CD4-positive, alpha-beta T cell treated with Interleukin-10 for 1 hour (primary cell): ENCODE measurements around the gene TMEM131.

ENCODE experiments used
- DNase-seq: peaks from one replicate; pipeline ENCODE4 v3.0.0-alpha.2; 2020

Gene TMEM131

DNA sequence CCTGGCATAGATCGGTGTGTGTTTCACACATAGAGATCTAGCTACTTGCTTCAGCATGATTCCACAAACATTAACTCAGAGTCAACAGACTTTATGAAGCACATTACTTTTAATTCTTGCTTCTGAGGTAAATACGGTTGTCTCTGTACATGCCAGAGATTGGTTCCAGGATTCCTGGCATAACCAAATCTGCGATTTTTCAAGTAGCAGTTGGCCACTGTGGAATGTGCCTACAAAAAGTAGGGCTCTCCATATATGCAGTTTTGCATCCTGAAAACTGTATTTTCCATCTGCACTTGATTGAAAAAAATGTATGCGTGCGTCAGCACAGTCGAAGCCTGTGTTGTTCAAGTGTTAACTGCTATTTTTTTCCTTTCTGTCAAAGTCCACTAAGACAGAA, 197.3 kb downstream of the TMEM131 start:
- DNase-seq: no peak

DNA sequence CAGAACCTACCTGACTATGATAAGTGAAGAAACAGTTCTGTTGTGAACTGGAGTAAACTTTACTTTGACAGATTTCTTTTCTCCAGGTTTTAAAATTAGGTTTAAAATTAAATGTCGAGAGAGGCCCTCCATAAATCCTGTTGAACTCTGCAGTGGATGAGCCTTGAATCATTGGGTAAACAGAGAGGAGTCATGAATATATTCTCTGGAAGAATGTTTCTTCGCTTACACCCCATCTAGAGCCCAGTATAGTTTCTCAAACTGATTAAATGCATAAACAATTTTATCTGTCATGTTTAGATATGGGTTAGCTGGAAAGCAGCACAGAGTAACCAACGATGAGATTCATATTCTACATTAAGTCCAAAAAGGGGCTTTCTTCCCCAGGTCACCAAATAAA, 198.4 kb downstream of the TMEM131 start:
- DNase-seq: no peak

DNA sequence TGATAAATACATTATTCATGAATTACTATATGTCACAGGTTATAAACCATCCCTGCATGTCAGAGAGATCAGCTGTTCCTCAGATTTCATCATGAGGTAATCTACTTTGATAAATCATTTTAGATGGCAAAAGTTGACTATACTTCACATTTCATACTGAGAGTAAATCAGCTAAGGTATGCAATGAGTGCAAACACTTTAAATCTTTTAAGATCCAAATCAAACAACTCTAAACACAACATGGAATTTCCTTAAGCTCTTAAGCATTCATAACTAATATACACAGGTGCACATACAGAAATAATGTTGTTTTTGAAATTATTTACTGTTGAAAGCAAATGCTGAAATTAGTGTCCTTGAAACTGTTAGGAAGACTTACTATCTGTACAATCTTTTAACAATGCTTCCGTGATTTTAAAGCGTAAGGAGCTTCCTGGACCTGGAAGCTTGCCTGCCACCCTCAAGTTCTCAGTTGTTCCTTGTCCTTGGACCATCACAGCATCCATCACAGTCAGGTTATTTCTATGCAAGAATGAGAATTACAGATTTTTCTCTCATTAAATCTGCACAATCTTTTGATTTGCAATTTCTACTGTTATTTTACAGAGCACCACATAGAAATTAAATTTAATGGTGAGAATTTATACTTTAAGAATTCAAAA, 199.2 kb downstream of the TMEM131 start:
- DNase-seq: no peak

DNA sequence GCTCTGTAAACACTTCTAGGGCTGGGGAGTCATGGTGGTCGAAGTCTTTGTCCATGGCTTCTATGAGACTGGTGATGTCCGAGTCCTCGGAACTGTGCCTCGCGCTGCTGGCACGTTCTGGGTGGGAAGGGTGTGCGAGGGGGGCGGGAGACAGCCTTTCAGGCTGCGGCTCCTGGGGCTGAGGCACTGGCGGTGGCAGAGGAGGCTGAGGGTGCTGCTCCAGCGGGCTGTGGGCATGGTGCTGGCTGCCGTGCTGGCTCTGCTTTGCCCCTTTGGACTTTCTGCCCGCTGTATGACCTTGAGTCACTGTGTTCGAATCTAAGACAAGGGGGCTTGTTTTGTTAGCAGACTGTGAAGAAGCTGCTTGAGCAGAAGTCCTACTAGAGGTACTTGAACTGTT, 203.3 kb downstream of the TMEM131 start:
- DNase-seq: no peak

DNA sequence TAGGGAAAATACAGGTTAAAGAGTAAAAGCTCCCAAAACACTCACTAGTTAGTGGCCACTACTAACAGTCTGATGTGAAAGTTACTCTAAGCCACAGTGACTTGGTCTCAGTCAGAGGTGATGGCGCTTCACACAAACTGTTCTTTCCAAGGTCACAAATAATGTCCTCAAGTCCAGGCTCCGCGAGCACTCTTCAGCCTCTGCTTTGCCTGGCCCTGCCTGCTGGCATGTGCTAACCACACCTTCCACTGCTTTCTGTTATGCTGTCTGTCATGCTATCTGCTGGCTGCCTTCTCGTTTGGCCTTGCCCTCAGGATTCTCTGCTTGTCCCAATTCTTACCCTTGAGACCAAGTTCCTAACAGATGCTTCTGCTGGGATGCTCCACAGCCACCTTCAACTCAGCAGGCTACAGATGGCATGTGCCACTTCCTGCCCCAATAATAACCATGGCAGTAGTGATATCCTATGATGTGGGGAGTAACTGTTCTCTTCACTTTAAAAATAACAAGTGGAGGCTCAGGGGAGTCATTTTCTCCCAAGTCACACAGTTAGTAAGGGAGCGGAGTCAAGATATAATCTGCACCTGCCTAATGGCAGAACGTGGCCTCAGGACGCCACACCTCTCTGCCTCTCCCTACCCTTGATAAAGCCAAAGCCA, 206.6 kb downstream of the TMEM131 start:
- no peak for DNase-seq

DNA sequence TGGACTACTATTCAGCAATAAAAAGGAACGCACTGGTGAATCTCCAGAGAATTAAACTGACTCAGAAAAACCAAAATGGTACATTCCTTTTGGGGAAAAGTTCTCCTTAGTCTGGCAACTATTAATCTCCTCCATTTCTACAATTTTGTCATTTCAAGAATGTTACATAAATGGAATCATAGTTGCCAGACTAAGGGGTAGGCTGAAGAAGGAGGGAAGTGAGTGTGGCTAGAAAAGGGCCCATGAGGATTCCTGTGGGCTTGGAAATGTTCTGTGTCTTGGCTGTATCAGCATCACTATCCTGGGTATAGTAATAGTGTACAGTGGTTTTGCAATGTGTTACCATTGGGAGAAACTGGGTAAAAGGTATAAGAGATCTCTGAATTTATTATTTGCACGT, 209.9 kb downstream of the TMEM131 start:
- DNase-seq: no peak

DNA sequence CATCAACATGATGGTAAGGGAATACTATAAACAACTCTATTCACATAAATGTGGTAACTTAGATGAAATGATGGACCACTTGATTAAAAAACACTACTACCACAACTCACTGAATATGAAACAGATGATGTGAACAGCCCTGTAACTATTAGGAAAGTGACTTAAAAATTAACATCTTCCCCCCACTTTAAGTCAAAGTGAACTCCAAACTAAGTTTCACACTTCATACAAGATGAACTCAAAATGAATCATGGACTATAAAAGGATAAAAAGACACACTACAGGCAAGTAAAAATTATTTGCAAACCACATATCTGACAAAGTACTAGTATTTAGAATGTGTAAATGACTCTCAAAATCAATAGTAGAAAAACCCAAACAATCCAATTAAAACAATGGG, 210.8 kb downstream of the TMEM131 start:
- DNase-seq: no peak

DNA sequence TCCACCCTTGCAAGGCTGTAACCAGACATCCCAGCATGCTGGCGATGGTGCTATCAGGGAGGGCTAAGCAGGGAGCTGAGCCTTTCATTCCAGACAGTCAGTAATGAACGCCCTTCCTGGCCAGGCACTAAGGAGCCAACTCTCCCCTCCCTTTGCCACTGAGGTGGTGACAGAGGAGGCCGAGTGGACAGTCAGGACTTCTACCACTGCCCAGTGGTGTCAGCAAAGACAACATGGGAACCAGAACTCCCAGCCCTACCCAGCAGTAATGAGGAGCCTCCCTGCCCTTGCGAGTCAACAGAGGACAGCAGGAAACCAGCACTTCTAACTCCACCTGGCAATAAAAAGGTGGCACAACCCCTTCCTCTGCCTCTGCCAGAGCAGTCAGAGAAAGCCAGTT, 213.8 kb downstream of the TMEM131 start:
- no peak for DNase-seq

DNA sequence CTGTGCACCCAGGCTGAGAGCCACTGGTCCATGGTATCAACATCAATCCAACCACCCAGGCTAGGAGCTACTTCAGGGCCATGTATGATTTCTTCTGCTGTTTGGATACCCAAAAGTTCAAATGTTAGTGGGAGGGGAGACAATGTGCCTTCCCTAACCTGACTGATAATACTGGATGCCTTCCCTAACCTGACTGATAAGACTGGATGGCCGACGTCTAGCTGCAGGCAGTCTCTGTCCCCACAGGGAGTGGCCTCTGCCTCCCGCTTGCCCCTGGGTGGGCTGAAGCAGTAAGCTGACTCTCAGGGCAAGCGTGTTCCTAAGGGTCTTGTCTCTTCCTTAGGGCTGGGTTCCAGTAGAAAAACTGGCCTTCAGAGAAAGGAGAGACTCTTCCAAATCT, 216.6 kb downstream of the TMEM131 start:
- DNase-seq: no peak

DNA sequence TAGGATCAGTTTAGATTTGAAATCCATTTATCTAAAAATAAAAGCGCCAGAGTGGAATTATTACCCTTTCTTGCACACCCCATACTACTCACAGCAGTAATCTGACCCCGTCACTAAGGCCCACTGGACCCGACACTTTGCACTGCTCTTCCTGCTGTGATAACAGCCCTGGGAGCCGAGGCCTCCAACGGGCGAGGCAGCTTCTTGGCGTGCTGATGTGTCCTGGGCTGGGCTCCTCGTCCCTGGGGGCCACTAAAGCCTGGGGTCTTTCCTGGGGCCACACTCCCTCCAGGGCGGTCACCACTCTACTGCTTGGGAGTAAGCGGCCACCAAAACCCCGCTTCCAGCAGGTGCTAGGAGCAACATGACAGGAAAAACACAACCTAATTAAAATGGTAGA, 220.7 kb downstream of the TMEM131 start:
- no peak for DNase-seq

DNA sequence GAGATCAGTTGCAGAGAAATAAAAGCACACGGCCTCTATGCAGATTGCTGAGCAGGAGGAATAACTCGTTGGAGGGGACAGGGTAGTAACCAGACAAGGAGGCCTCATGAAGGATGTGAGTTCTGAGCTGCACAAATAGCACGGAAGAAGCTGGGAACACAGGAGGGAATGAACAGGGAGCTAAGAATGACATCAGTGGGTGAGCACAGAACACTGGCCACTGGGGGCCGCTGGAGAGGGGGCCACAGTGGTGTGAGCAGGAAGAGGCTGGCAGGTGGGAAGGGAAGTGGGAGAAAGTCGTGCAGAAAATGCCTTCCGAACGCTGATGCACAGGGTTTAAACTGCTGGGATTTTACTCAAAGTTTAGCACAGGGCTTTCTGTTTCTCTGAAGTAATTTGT, 221.3 kb downstream of the TMEM131 start:
- DNase-seq: no peak

DNA sequence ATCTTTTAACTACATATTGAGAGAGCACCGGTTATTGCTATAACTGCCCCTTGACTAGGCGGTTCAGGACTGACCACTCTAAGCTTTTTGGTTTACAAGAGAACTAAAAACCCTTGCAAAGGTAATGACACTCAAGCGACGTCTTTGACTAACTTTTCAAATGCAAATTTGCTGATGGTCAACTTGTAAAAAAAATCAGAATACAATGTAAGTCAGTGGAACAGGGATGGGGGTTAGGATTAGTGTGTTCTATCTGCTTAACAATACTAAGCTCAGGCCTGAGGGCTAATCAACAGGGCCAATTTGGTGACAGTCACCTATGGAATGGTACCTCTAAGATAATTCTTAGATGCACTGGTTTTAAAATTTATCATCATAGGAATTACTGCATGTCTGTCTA, 225.3 kb downstream of the TMEM131 start:
- DNase-seq: no peak

DNA sequence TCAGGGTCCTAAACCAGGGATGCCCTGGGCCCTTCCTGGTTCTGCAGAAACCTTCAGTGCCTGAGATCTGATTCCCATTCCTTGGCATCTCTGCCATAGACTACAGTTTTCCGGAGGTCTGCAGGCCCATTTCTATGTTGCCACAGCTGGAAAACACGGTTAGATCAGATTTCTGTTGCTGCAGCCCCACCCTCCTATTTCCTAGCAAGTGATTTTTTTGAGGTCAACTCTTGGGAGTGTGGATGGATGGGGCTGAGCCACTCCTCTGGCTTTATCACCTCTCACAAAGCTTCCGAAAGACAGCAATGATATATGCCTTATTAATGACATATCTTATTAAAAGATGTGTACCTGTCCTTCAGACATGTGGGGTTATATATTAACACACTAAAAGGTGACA, 226.0 kb downstream of the TMEM131 start:
- DNase-seq: no peak

DNA sequence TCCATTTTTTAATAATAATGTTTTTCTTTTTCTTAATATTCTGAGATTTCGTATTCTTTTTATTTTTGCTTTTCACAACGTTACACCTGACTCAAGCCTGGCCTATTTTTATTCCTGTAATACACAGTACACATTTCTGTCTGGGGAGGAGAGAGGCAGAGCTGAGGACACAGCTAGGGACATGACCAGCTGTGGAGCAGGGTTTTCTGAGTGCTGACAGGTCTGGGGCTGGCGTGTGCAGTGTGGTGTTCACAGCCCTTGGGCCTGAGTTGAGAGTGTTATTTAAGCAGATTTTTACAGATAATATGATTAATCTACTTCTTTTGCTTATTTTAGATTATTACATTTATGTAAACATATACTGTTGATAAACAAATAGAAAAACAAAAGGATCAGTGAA, 226.4 kb downstream of the TMEM131 start:
- DNase-seq: no peak

DNA sequence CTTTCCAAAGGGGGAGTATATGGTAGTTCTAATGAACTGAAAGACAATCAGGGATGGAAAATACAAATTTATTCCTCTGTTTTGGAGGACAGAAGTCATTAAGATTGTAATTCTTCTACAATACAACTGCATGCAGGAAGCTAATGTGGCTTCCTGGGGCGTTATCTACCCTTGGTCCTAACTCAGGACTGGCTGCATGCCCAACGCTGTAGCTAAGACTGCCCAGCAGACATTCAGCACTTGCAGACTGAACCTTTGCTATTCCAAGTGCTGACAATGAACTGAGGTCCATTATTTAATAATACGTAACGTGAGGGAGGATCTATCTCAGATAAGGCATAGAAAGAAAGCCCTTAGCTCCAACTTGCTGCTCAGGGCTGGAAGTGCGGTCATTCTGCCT, 229.2 kb downstream of the TMEM131 start:
- no peak for DNase-seq

DNA sequence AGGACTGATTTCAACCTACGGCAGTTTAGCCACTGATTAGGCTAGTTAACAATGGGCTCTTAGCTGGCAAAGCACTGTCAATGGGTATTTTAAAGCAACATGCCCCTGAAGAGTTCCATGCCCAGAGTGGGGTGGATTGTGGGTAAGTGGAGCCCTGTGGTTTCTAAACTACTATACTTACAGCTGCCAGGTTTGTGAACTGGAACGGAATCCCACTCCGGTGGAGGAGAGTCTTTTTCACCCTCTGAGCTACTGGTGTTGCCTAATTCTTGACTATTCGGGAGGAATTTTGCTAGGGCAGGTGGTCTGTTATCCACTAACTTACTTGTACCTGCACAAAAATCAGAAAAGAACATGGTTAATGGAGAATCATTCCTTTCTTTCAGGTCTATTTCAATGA, 229.8 kb downstream of the TMEM131 start:
- DNase-seq: no peak

DNA sequence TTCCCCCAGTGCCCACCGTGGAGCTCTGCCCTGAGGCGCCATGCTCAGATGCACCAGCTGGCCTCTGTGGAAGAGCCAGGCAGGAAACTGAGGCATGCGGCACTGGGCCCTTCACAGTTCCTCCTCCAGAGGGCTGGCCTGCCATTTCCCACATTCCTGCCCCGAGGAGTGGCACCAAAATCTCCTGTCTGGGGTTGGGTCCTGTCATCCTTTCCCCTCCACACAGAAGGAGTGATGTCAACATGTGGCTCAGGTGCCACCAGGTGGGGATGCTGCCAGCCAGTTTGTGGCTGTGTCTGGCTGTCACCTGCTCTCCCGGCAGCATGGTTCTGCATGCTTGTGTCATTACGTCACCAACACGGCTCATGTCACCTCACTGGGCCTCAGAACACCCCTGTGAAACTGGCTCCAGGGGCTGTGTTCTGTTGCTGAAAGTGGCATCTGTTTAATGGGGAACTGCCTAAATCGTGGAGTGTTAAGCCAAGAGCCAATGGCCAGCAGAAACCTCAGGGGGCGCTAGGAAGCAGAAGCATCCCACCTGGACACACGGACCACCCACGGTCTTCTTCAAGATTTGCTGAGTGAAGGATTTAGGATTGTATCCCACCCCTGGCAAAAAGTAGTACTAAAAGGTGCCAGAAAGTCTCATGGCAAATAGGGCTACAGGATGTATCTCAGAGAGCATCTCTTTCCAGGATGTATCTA, 231.0 kb downstream of the TMEM131 start:
- DNase-seq: no peak

DNA sequence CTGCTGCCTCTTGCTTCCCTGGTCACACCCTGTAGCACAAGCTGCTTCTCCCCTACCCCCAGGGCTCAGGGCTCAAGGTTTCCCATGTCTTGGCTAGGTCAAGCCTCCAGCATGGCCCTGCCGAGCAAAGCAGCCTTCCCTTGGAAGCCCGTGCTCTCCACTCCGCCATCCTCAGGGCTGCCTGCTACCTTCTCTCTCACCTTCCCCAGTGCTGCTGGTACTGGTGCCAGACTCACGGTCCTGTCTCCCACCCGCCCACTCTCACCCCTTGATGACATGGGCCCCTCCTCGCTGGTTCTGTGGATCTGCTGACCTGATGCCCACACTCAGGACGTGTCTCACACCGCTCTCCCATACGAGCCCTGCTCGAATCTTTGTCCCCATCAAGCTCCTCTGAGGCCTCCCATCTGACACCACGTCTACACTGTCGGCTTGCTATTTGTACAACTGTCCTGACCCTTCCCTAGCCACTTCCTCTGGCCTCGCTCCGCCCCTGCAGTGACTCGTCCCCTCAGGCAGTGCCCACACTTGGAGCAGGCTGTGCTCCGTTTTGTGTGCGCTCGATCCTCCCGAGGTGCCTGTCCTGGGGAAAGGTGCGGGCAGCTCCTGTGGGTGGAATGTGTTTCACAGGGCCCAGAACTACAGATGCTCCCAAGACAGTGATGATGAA, 232.4 kb downstream of the TMEM131 start:
- no peak for DNase-seq

DNA sequence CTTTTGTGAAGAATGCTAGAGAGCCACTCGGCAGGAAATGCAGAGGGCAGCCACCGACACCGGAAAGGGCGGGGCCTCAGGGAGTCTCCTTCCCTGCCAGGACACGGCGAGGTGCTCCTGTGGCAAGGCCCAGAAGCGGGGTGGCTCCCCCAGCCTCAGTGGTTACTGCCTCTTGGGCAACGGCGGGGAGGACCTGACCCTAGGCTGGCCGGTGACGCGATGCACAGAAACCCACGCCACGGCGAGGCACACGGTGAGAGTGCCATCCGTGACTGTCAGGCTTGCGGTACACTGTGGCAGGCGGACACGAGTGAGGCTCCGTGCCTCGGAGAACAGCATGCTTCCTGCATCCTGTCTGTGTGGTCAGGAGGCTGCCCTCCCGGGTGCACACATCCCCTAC, 234.6 kb downstream of the TMEM131 start:
- DNase-seq: peak; percentile 57

DNA sequence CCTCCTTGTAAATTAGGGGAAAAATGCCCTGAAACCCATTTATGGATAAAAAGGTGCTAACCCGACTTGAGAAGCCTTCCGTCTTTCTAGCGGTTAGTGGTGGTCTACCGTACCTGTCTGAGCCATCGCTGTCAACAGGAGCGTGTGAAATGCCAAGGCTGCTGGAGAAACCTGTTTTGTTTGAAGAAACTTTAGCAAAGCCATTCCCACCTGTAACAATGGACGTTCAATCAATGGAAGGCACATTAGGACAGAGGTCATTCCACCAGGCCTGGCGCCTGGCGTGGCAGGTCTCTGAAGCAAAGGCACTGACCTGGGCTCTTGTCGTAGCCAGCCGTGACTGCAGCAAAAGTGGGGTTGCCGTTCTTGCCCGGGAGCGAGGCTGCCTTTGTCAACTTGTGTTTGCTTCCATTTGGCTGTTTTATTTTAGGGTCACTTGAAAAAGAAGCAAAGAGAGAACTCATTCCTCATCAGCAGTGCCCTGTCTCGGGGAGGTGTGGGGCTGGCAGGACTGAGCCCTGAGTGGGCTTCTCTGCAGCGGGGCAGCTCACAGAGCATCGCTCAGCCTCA, 235.2 kb downstream of the TMEM131 start:
- no peak for DNase-seq

DNA sequence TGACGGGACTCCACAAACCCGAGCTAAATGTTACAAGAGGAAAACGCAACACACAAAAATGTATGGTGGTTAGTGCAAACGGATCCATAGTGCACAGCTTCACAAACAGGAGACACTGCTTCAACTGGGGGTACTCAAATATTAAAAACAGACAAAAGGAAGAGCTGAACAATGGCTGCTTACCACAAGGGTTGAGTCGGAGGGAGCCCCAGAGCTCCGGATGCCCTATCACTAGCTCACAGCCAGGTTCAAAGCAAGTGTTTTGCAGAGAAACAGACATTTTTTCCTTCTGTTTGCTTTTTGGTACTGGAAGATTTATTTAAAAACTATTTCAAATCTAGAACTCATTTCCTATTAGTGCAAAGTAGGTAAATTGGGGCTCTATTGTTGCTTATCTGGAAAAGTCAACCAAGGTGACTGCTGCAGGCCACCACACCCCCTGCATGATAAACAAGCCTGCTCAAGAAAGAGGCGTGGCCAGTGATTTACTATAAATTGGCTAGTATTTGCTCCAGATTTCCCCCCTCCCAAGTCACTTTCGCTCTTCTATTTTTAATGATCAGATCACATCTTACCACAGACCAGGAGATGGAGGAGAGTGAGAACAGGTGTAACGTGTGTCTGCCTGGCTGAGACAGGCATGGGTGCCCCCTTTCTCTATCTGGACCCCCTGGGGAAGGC, 235.9 kb downstream of the TMEM131 start:
- DNase-seq: no peak

DNA sequence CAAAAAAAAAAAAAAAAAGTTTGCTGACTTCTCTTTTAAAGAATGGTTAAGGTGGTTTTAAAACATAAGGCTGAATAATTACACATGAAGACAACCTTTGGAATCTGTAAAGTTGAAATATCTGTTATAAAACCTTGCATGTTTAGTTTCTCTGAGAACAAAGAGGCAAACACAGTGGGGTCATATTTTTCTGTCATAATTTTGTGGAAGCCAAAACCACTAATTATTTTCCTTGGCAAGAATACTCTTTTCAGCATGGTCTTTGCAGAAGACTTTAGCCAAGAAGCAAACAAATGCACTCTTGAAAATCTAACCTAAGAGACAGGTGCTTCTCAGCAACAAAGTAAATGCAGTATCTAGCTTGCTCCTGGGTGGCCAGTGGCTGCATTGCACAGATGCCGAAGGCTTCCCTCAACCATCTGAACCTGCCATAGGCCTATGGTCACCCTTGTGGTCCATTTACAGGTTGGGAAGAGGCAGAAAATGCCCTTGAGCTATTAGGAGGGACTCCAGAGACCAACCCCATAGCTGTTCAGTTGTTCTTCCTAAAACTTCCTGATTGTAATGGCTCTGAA, 237.5 kb downstream of the TMEM131 start:
- DNase-seq: no peak

DNA sequence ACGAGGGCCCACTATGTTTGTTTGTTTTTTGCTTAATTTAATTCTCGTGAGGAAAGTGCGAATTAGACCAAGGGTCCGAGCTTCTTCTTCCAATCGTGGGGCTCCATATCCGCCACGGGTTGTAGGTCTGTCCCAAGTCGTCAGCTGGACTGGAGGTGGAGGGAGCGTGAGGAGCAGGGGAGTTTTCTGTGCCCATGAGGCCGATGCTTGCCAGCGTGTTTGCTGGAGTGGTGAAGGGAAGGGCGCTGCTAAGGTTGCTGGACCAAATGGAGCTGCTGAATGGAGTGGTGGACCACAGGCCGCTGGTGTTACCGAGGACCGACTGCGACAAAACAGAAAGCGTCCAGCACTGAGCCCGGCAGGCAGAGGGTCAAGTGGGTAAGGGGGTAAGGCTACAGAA, 238.7 kb downstream of the TMEM131 start:
- no peak for DNase-seq
